Fibroblast of skin of left quadriceps (primary cell): ENCODE results near the gene GRN.
"Not testable (repeated sequence)": the region's sequence is repeated elsewhere in the genome, so short reads cannot be mapped to it uniquely, and the experiment has no call there.

Experiments used
- DNase-seq, 2 experiments: peaks; one replicate each; pipeline ENCODE4 v3.0.0-alpha.2; 2013; ENCODE audit warnings: low read depth in 2 of 2

The GRN gene

GRCh38 chr17:44346064-44346844, 1.2 kb downstream of the GRN start:
- DNase-seq = no peak

GRCh38 chr17:44347206-44348055, 2.3 kb downstream of the GRN start:
- DNase-seq = not testable (repeated sequence)

GRCh38 chr17:44348234-44348987, 3.3 kb downstream of the GRN start:
- DNase-seq = no peak

GRCh38 chr17:44348988-44349364, 3.9 kb downstream of the GRN start:
- no peak for DNase-seq

- no peak for DNase-seq
Measured at GRCh38 chr17:44349553-44350070, 4.5 kb downstream of the GRN start.

GRCh38 chr17:44350733-44351226, 5.7 kb downstream of the GRN start:
- DNase-seq = no peak

- DNase-seq = no peak
Measured at GRCh38 chr17:44351464-44351863, 6.4 kb downstream of the GRN start.

GRCh38 chr17:44351961-44352827, 7.1 kb downstream of the GRN start:
- DNase-seq = no peak

GRCh38 chr17:44352828-44353671, 7.9 kb downstream of the GRN start:
- DNase-seq = no peak

- DNase-seq = no peak
Measured at GRCh38 chr17:44353672-44354331, 8.7 kb downstream of the GRN start.

GRCh38 chr17:44354582-44355561, 9.8 kb downstream of the GRN start:
- DNase-seq = no peak

- DNase-seq = no peak
Measured at GRCh38 chr17:44355642-44356099, 10.6 kb downstream of the GRN start.

- DNase-seq = no peak
Measured at GRCh38 chr17:44356241-44356640, 11.1 kb downstream of the GRN start.

GRCh38 chr17:44358066-44358465, 13.0 kb downstream of the GRN start:
- no peak for DNase-seq

- DNase-seq = no peak
Measured at GRCh38 chr17:44359006-44359405, 13.9 kb downstream of the GRN start.

GRCh38 chr17:44359458-44360143, 14.5 kb downstream of the GRN start:
- no peak for DNase-seq

- no peak for DNase-seq
Measured at GRCh38 chr17:44360144-44360533, 15.0 kb downstream of the GRN start.

GRCh38 chr17:44360826-44361225, 15.7 kb downstream of the GRN start:
- DNase-seq = no peak
